ENCODE measurements around the gene FANCE.
"Not testable (repeated sequence)": the region's sequence is repeated elsewhere in the genome, so short reads cannot be mapped to it uniquely, and the experiment has no call there.

The FANCE gene

DNA sequence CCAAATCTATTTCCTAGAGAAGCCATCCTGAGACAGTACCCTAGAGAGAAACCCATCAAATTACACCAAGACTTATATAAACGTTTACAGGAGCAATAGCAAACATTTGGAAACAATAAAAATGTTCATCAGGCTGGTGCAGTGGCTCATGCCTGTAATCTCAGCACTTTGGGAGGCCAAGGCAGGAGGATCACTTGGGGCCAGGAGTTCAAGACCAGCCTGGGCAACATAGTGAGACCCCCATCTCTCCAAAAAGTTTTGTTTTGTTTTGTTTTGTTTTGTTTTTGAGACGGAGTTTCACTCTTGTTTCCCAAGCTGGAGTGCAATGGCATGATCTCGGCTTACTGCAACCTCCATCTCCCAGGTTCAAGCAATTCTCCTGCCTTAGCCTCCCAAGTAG lies 19.4 kb upstream of the FANCE start:
- DNase-seq (ENCODE audit: low read depth): not testable (repeated sequence)

DNA sequence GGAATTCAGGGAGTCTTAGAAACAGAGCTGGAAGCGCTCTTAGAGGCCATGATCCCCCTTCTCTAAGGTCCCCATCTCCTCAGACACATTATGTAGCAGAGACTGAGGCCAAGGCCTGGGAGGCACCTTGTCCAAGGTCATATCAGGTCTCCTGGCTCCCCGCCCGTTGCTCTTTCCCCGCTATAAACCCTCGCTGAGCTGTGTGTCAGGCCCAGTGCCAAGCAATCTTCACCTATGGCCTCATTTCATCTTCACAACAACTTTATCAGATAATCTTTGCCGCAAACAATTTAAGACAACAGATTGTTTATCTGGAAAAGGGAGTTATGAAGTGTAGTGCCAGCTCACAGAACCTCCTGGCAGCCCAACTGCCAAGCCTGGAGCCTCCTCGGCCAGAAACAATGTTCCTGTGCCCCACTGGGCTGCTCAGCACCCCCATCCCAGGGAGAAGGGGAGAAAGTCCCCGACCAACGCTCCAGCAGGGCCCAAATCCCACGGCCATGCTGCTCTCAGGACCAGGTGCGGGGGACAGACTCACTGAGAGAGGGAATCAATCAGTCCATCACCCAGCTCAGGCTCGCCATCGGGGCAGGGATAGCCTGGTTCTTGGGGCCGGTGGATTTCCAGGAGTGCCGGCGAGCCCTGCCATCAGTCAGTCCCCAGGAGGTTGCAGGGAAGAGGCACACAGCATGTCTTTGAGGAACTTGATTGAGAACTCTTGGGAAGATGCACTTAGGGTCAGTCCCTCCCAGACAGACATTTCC lies 16.9 kb upstream of the FANCE start:
- DNase-seq (ENCODE audit: low read depth): no peak

DNA sequence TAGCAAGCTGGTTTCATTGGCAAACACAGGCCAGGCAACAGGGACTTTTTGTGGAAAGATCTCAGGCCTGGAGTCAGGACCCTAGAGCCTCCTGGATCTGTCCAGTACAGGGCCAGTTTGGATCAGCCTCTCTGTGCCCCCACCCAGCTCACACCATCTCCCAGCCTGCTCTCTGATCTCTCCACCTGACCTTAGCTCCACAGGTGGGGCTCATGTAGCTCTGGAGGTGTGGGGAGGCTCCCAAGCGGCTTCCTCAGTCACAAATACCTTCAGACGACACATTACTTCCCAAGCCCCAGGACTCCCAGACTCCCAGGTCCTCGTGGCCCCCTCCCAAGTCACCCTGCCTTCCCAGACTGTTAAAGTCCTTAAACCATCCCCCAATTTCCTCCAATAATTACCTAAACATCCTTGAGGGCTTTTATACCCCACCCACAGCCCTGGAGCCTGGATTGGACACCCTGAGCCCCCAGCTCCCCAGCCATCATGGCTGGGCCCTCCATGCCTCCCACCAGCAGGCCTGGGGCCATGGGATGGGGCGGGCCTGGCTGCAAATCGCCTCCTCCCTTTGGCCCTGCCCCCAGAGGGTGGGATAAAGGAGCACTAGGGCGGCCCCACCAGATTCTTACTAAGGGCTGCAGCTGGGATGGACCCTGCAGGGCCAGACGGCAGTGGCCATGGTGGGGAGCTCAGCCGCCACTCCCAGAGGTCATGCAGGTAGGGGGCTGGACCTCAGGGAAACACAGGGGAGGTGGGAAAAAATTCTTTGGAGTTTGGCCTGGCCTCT lies 15.9 kb upstream of the FANCE start:
- no peak for DNase-seq (ENCODE audit: low read depth)

DNA sequence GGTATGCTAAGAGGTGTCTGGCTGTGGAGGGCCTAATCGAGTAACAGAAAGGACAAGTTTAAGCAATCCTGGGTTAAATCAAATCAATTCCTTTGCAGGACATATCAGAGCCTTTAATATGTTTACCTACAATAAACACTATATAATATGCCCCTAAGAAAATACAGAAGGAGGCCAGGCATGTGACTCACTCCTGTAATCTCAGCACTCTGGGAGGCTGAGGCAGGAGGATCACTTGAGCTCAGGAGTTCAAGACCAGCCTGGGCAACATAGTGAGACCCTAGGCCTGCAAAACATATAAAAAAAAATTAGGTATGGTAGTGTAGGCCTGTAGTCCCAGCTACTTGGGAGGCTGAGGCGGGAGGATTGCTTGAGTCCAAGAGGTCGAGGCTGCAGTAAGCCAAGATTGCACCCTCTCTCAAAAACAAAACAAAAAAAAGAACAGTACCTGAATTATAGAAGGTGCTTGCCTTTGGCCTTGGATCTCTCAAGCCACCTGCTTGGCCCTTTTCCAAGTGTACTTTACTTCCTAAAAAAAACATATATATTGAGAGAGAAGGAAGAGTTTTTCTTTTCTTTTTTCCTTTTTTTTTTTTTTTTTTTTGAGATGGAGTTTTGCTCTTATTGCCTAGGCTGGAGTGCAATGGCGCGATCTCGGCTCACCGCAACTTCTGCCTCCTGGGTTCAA lies 13.6 kb upstream of the FANCE start:
- not testable (repeated sequence) for DNase-seq (ENCODE audit: low read depth)

DNA sequence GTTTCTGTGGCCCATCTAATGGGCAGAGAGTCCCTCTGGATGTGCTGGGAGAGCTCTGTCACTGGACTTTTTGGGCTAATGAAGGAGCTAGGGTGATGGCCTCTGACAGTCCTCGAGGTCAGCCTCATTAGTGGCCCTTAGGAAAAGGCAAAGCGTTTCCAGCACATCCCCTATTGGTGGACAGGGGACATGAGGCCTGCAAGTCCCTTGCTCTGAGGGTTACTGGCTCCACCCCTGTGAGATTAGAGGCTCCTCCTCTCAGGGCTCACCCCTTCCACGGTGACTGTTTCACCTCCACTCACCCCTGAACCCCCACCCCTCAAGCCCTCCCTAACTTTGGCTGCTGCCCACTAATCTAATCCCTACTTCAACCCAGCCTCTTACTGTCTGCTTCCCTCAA lies 12.8 kb upstream of the FANCE start:
- no peak for DNase-seq (ENCODE audit: low read depth)

DNA sequence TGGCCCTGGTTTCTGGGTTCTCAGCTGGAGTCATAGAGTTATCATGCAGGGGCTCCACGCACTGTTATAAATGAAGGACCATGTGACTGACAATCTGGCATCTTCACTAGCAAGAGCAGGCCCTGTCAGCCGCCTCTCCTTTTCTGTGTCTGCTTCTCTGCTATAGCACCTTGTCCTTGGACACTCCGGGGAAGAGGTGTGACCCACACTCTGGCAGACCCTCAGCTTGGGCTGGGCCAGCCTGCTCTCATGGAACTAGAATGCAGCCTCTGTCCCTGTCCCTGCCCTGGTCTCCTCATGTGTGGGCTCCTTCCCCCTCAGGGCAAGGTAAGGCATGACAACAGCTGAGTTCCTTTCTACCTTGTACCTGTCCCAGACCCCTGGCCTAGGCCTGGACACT lies 10.9 kb upstream of the FANCE start:
- no peak for DNase-seq (ENCODE audit: low read depth)

DNA sequence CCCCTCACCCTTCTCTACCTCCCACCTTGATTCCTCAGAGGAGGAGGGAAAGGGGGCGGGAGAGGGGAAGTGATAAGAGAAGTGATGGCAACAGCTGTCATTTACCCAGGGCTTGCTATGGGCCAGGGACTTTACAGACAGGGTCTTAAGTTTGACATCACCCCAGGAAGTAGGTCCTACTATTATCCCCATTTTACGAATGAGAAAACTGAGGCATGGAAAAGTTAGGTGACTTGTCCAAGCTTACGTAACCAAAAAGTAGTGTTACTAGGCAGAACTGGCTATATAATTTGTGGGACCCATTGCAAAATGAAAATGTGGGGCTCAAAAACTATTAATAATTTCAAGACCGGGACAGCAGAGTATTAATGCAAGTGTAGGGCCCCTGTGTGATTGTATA lies 10.5 kb upstream of the FANCE start:
- no peak for DNase-seq (ENCODE audit: low read depth)

DNA sequence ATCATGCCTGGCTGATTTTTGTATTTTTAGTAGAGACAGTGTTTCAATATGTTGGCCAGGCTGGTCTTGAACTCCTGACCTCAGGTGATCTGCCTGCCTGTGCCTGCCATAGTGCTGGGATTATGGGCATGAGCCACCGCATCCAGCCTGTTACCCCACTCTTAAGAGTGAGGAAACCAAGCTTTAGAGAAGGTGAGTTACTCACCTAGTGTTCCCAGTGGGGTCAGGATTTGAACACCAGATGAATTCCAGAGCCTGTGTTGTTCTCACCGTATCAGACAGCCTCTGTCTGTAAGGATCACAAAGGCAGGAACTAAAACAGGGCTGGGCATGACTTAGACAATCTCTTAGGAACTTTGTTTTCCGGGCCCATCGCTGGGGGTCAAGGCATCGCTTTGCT lies 9.4 kb upstream of the FANCE start:
- no peak for DNase-seq (ENCODE audit: low read depth)

DNA sequence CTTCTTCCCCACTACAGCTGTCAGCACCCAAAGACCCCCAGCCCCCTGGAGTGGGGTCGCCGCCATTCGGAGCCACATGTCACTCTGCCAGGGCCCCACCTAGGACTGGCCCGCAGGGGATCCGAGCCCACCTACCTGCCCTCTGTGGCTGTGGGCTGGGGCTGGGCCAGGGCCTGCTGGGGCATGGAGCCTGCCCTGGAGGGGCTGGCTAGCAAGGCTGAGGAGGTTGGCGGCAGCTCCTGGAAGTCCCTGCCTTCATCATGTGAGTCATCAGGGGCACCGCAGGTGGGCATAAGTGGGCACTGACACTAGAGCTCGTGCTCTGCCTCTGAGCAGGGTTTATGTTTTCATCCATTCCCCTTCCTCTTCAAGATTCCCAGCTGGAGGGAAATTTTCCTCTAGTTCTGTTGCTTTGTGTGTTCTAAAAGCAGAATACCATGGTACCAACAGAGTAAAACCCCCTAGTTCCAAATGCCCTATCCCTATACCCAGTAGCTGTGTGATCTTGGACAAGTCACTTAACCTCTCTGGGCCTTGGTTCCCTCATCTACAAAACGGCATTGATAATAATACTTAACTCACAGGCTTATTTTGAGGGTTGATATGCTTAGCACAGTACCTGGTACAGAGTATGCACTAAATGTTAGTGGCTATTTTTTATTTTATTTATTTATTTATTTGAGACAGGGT lies 8.7 kb upstream of the FANCE start:
- no peak for DNase-seq (ENCODE audit: low read depth)

DNA sequence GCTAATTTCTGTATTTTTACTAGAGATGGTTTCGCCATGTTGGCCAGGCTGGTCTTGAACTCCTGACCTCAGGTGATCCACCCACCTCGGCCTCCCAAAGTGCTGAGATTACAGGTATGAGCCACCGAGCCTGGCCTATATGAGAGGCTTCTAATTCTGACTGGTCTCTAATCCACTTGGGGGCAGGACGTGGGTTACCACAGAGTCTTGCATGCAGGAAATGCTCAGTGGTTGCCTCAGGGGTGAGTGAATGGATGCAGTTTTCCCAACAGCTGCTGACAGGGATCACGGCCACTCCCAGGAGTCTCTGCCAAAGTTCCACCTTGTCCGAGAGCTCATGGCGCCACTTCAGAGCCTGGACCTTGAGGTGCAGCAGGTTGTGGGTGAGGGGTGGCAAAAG lies 6.4 kb upstream of the FANCE start:
- DNase-seq (ENCODE audit: low read depth): no peak

DNA sequence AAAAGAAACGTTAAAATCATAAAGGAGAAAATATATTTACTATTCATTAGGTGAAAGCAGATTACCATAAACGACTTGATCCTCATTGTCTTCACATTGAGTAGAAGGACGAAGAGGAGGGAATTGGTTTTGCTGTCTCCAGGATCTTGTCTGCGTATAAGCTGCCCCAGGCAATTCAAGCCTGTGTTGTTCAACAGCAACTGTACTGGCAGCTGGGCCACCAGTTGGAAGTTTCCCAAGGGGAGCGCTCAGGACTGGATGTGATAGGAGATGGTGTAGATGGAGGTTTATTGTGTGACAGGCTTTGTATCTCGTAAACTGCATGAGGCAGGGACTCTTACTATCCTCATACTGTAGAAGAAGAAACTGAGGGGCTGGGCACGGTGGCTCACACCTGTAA lies 3.9 kb upstream of the FANCE start:
- no peak for DNase-seq (ENCODE audit: low read depth)

DNA sequence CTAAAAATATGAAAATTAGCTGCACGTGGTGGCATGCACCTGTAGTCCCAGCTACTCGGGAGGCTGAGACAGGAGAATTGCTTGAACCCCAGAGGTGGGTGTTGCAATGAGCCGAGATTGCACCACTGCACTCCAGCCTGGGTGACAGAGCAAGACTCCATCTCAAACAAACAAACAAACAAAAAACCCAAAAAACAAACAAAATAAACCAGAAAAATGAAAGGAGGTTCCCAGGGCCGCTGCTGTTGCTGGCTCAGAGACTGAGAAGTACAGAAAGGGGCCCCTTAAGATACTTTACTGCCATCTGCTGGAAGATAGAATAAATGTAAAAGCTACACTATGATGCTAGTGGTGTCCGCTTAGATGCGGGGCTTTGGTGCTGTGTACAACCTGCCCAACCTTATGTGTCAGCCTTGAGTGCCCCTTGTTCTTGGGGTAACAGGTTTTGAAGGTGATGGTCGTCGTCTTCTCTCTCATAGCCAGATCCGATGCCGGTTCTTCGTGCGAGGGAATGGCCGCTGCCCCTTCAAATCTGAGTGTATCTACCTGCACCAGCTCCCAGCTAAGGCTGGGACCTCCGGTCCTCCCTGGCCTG lies 2.8 kb upstream of the FANCE start:
- DNase-seq (ENCODE audit: low read depth): no peak

DNA sequence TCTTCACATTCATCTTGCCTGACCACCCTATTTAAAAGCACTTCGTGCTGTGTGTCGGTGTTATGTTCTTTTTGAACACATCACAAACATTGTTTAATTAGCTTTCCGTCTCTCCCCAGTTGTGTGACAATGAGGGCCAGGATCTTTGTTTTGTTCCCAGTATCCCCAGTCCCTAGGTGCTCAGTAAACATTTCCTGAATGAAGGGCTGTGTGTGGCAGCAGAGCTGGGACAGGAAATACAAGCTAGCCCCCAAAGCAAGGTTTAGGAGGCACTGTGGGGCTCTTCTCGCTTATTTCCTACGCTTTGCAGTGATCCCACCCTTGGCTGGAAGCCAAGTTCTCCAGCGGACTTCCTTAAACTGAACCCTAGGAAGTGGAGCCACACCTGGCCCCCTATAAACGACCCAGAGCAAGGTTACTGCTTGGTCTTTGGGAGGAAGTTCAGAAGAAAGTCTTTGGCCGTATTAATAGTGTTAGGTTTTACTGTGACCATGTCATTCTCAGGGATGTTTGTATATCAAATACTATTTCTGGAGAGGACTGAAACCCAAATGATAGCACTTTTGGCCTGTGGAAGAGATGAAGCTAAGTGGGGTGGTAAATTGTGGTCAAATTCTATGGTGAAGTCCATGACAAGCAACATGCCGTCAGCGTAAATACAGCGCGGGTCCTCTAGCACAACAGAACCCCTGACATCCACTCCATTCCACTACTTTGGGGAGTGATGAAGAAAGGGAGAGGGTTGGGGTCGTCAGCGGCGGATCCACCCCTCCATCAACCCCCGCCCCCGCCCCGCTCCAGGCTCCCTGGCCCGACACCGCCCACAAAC lies 570 bp upstream of the FANCE start:
- DNase-seq (ENCODE audit: low read depth): no peak

DNA sequence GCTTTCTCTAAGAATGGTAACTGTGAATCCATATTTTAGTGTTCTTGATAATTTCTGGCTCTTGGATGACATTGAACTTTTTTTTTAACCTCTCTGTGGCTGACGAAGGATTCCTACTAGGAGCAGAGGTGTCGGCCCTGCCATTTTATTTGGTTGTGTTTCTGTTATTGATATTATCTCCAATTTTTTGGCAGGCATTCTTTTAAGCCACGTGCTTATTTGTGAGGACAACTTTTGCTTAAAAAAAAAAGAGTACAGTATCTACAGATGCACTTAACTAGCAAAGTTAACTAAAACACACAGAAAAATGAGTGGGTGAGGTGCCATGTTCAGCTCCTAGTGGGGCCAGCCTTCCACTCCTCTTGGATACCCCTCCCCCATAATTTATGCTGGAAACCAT lies 1.1 kb downstream of the FANCE start:
- DNase-seq (ENCODE audit: low read depth): no peak

DNA sequence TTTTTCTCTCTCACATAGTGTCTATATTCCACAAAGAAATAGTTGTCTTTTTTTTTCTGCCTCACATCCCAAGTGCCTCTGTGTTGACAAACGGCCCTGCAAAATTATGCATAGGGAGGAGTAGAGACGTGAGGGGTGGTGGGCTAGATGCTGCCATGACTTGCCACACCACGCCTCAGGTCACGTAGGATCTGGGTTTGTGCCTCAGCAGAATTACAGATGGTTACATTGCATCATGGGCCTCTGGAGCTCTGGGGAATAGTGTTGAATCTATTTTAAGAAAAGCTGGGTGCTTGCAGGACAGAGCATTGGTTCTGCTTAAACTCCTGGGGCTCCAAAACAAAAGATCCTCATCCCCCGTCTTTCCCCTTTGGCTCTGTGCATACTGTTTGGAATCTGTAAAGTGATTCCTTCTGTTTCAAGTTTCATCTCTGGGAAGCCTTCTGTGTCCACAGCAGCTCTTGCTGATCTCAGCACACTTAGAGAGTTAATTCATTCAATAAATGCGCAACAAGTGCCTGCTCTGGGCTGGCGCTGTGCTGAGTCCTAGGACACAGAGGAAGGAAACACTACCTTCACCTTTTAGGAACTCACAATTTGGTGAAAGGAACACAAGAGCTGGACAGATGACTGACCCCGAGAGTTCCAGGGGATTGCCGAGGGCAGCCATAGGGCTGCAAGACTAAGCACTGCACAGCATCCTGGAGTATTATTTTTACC lies 2.4 kb downstream of the FANCE start:
- DNase-seq (ENCODE audit: low read depth): no peak

DNA sequence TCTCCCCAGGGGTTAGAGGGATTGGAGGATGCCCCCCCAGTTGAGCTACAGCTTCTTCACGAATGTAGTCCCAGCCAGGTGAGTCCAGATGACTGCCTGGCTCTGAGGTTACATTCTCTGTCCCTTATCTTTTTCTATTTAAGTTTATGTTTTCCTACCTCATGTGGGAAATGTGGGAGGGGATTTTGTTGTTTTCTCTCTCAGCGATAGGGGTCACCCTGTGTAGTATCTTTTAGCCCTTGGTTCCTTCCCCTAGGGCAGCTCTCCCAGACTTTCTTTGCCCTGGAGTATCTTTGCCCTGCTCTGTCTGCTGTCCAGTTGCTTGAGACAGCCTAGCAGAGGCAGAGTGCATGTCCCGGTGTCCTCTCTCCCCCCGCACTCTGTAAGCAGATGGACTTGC lies 5.8 kb downstream of the FANCE start:
- no peak for DNase-seq (ENCODE audit: low read depth)

DNA sequence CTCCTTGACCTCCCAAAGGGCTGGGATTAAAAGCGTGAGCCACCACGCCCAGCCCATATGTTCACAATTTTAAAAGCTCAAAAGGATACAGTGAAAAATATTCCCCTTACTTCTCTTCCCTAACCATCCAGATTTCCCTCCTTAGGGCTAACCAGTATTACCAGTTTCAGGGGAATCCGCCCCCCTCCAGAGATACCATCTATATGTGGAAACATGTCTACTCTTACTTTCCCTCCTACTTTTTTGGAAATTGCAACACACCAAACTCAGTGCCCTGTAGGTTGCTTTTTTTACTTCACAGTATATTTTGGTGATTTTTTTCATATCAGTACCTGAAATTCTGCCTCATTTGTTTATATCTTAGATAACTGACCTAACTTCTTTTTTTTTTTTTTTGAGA lies 9.1 kb downstream of the FANCE start:
- DNase-seq (ENCODE audit: low read depth): no peak

DNA sequence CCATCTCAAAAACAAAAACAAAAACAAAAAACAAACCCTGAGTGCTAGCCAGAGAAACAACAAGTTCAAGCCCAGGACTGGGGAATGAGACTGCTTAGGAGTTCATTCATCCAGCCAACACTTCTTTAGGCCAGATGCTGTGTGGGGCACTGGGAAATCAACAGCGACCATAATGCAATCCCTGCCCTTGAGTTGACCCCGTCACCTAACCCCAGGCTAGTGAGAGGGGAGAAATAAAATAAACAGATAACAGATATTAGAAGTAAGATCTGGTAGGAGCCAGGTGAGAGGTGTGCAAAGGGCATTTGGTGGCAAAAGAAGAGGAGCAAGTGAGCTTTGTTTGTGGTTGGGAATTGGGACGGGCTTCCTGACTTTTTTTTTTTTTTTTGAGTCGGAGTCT lies 11.2 kb downstream of the FANCE start:
- no peak for DNase-seq (ENCODE audit: low read depth)

DNA sequence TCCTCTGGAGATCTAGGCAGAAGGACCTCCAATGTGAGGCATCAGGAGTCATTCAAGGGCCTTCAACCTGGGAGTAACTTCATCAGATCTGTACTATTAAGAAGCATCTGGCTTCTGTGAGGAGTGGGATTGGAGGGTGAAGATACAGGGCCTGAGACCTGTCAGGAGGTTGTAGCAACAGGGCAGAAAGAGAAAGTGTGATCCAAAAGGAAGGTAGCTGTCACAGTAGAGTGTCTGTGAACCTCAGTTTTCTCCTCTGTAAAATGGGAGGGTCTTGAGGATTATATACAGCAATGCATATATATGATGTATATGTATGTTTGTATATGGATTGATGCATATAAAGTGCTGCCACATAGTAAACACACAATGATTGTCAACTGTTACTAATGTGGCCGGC lies 13.5 kb downstream of the FANCE start:
- DNase-seq (ENCODE audit: low read depth): no peak

DNA sequence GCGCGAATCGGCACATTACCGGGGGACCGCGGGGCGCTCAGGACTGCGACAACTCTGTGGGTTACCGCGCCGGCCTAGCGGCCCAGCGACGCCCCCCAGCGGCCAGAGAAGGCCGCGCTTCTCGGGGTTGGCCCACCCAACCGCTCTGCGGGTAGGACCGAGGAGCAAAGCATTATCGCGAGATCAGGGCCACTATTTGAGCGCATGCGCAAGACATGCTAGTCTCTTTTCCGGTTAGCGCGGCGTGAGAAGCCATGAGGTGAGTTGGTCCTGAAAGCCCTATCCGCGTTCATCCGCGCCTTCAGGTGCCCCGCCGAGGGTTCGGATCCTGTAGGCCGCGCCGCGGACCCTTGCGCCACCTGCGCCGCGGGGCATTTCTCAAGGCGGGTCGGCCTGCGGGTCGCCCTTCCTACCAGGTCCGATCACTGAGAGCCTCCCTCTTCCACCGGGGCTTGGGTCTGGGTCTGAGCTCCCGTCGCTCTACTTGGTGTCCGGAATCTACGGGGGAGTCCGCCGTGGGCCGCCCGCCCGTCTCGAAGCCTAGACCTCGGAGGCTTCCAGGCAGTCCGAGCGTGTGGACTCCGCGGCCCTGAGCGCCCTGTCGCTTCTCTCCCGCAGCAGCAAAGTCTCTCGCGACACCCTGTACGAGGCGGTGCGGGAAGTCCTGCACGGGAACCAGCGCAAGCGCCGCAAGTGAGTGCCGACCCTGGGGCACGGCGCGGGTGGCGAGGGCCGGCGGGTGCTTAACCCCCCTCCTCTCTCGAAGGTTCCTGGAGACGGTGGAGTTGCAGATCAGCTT lies 16.2 kb downstream of the FANCE start, which contains the start of gene RPL10A:
TSS of gene RPL10A (plus strand) at position 221 of the 799 bp plus-strand sequence. CDS start at position 255, 34 bp downstream.
- DNase-seq (ENCODE audit: low read depth): peak; percentile 98
